ENCODE results near the gene DENND6B. TPM values are rescaled to one million over a fixed set of nuclear protein-coding genes. Genes with fewer than 3 reads are reported as not detected.

DENND6B gene
- total and polyA plus RNA-seq, 2 of the 13 experiments (the other 11 are each of a cell fraction or from before 2014, with no cell fraction given): 0.95 to 3.8 TPM

DNA sequence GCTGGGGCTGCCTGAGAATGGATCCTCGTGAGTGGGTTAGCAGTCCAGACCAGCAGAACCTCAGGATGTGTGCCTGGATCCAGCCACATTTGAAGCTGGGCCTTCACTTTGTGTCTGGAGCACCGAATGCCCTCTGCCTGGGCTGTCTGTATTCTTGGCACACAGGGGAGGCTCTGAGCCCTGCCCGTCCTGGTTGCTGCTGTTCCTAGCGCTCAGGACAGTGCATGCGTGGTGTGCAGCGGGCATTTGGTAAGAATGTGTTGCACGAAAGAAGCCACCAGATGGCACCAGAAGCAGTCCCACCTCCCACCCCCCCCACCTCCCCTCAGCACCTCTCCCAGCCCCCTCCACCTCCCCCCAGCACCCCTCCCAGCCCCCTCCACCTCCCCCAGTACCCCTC is 52.5 kb downstream of the DENND6B start (continued):
- TF ChIP-seq STAG1 (CRISPR knock-in tag; IDR thresholded peaks at IDR 0.05) (peak; percentile 21), ZNF558 (CRISPR knock-in tag; IDR thresholded peaks at IDR 0.05; ENCODE audit: borderline replicate concordance) (no peak), PRPF4 (IDR thresholded peaks at IDR 0.05; ENCODE audit: low read depth, low read length, poor library complexity, severe bottlenecking) (peak; percentile 43), TGIF2 (CRISPR knock-in tag; IDR thresholded peaks at IDR 0.05) (no peak), SMC3 (IDR thresholded peaks at IDR 0.05; ENCODE audit: low read length) (peak; percentile 37; the same call in 1 of the 2 replicates), HNRNPK (IDR thresholded peaks at IDR 0.05; ENCODE audit: low read depth, low read length, poor library complexity, severe bottlenecking) (peak; percentile 74), ZNF569 (CRISPR knock-in tag; IDR thresholded peaks at IDR 0.05; ENCODE audit: borderline replicate concordance) (no peak), POLR2AphosphoS5 (IDR thresholded peaks at IDR 0.05; ENCODE audit: low read depth, low read length) (no peak)
- TF ChIP-seq, protein P1, sequence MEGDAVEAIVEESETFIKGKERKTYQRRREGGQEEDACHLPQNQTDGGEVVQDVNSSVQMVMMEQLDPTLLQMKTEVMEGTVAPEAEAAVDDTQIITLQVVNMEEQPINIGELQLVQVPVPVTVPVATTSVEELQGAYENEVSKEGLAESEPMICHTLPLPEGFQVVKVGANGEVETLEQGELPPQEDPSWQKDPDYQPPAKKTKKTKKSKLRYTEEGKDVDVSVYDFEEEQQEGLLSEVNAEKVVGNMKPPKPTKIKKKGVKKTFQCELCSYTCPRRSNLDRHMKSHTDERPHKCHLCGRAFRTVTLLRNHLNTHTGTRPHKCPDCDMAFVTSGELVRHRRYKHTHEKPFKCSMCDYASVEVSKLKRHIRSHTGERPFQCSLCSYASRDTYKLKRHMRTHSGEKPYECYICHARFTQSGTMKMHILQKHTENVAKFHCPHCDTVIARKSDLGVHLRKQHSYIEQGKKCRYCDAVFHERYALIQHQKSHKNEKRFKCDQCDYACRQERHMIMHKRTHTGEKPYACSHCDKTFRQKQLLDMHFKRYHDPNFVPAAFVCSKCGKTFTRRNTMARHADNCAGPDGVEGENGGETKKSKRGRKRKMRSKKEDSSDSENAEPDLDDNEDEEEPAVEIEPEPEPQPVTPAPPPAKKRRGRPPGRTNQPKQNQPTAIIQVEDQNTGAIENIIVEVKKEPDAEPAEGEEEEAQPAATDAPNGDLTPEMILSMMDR (CRISPR knock-in tag; IDR thresholded peaks at IDR 0.05): peak; percentile 54
- TF ChIP-seq, protein P2, sequence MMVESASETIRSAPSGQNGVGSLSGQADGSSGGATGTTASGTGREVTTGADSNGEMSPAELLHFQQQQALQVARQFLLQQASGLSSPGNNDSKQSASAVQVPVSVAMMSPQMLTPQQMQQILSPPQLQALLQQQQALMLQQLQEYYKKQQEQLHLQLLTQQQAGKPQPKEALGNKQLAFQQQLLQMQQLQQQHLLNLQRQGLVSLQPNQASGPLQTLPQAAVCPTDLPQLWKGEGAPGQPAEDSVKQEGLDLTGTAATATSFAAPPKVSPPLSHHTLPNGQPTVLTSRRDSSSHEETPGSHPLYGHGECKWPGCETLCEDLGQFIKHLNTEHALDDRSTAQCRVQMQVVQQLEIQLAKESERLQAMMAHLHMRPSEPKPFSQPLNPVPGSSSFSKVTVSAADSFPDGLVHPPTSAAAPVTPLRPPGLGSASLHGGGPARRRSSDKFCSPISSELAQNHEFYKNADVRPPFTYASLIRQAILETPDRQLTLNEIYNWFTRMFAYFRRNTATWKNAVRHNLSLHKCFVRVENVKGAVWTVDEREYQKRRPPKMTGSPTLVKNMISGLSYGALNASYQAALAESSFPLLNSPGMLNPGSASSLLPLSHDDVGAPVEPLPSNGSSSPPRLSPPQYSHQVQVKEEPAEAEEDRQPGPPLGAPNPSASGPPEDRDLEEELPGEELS (CRISPR knock-in tag; IDR thresholded peaks at IDR 0.05): no peak
- TF ChIP-seq, protein P3, sequence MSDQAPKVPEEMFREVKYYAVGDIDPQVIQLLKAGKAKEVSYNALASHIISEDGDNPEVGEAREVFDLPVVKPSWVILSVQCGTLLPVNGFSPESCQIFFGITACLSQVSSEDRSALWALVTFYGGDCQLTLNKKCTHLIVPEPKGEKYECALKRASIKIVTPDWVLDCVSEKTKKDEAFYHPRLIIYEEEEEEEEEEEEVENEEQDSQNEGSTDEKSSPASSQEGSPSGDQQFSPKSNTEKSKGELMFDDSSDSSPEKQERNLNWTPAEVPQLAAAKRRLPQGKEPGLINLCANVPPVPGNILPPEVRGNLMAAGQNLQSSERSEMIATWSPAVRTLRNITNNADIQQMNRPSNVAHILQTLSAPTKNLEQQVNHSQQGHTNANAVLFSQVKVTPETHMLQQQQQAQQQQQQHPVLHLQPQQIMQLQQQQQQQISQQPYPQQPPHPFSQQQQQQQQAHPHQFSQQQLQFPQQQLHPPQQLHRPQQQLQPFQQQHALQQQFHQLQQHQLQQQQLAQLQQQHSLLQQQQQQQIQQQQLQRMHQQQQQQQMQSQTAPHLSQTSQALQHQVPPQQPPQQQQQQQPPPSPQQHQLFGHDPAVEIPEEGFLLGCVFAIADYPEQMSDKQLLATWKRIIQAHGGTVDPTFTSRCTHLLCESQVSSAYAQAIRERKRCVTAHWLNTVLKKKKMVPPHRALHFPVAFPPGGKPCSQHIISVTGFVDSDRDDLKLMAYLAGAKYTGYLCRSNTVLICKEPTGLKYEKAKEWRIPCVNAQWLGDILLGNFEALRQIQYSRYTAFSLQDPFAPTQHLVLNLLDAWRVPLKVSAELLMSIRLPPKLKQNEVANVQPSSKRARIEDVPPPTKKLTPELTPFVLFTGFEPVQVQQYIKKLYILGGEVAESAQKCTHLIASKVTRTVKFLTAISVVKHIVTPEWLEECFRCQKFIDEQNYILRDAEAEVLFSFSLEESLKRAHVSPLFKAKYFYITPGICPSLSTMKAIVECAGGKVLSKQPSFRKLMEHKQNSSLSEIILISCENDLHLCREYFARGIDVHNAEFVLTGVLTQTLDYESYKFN (CRISPR knock-in tag; conservative IDR thresholded peaks at IDR 0.05): no peak
- TF ChIP-seq, protein P4, sequence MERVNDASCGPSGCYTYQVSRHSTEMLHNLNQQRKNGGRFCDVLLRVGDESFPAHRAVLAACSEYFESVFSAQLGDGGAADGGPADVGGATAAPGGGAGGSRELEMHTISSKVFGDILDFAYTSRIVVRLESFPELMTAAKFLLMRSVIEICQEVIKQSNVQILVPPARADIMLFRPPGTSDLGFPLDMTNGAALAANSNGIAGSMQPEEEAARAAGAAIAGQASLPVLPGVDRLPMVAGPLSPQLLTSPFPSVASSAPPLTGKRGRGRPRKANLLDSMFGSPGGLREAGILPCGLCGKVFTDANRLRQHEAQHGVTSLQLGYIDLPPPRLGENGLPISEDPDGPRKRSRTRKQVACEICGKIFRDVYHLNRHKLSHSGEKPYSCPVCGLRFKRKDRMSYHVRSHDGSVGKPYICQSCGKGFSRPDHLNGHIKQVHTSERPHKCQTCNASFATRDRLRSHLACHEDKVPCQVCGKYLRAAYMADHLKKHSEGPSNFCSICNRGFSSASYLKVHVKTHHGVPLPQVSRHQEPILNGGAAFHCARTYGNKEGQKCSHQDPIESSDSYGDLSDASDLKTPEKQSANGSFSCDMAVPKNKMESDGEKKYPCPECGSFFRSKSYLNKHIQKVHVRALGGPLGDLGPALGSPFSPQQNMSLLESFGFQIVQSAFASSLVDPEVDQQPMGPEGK (CRISPR knock-in tag; IDR thresholded peaks at IDR 0.05): peak; percentile 32; the same call in 1 of the 2 replicates
- TF ChIP-seq, protein P5, sequence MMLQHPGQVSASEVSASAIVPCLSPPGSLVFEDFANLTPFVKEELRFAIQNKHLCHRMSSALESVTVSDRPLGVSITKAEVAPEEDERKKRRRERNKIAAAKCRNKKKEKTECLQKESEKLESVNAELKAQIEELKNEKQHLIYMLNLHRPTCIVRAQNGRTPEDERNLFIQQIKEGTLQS (CRISPR knock-in tag; IDR thresholded peaks at IDR 0.05): no peak
- TF ChIP-seq, protein P6, sequence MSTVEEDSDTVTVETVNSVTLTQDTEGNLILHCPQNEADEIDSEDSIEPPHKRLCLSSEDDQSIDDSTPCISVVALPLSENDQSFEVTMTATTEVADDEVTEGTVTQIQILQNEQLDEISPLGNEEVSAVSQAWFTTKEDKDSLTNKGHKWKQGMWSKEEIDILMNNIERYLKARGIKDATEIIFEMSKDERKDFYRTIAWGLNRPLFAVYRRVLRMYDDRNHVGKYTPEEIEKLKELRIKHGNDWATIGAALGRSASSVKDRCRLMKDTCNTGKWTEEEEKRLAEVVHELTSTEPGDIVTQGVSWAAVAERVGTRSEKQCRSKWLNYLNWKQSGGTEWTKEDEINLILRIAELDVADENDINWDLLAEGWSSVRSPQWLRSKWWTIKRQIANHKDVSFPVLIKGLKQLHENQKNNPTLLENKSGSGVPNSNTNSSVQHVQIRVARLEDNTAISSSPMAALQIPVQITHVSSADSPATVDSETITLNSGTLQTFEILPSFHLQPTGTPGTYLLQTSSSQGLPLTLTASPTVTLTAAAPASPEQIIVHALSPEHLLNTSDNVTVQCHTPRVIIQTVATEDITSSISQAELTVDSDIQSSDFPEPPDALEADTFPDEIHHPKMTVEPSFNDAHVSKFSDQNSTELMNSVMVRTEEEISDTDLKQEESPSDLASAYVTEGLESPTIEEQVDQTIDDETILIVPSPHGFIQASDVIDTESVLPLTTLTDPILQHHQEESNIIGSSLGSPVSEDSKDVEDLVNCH (CRISPR knock-in tag; IDR thresholded peaks at IDR 0.05): no peak
- TF ChIP-seq, protein P7, sequence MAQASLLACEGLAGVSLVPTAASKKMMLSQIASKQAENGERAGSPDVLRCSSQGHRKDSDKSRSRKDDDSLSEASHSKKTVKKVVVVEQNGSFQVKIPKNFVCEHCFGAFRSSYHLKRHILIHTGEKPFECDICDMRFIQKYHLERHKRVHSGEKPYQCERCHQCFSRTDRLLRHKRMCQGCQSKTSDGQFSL (CRISPR knock-in tag; IDR thresholded peaks at IDR 0.05): peak; percentile 90

Data from HepG2 (cell line).